PFSK-1 (cell line): ENCODE data around the gene COL9A3.

Source experiments
- FOXP2 ChIP-seq: optimal IDR thresholded peaks from 2 replicates; pipeline ENCODE3; 2011; ENCODE audit warnings: borderline replicate concordance, control low read depth, inconsistent platforms; ENCODE audit not compliant: insufficient read depth; ENCODE audit errors: extremely low read length, extremely low read depth
- POLR2AphosphoS5 ChIP-seq: IDR thresholded peaks from 2 replicates; pipeline ENCODE4 v1.6.1; 2012; ENCODE audit warnings: low read depth, mild to moderate bottlenecking, control low read depth, low read length, moderate library complexity
- TF ChIP-seq, protein P1 (sequence below), 2 experiments: IDR thresholded peaks; 2 replicates each; pipeline versions ENCODE4 v1.6.1 to v1.8.0; 2011 to 2012; ENCODE audit warnings: low read depth in 2 of 2, low read length in 2 of 2, control low read depth in 1 of 2, inconsistent platforms in 1 of 2, mild to moderate bottlenecking in 1 of 2, moderate library complexity in 1 of 2; ENCODE audit not compliant: insufficient read depth in 1 of 2

- TF ChIP-seq FOXP2, result no peak
- TF ChIP-seq, protein P1, sequence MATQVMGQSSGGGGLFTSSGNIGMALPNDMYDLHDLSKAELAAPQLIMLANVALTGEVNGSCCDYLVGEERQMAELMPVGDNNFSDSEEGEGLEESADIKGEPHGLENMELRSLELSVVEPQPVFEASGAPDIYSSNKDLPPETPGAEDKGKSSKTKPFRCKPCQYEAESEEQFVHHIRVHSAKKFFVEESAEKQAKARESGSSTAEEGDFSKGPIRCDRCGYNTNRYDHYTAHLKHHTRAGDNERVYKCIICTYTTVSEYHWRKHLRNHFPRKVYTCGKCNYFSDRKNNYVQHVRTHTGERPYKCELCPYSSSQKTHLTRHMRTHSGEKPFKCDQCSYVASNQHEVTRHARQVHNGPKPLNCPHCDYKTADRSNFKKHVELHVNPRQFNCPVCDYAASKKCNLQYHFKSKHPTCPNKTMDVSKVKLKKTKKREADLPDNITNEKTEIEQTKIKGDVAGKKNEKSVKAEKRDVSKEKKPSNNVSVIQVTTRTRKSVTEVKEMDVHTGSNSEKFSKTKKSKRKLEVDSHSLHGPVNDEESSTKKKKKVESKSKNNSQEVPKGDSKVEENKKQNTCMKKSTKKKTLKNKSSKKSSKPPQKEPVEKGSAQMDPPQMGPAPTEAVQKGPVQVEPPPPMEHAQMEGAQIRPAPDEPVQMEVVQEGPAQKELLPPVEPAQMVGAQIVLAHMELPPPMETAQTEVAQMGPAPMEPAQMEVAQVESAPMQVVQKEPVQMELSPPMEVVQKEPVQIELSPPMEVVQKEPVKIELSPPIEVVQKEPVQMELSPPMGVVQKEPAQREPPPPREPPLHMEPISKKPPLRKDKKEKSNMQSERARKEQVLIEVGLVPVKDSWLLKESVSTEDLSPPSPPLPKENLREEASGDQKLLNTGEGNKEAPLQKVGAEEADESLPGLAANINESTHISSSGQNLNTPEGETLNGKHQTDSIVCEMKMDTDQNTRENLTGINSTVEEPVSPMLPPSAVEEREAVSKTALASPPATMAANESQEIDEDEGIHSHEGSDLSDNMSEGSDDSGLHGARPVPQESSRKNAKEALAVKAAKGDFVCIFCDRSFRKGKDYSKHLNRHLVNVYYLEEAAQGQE (IDR thresholded peaks at IDR 0.05; ENCODE audit: insufficient read depth in 1 of 2, low read depth in 2 of 2, low read length in 2 of 2), result no peak
- no peak for TF ChIP-seq POLR2AphosphoS5
These were observed 70.5 kb downstream of the COL9A3 start for GRCh38 chr20:62887152-62887859.
